HEK293 (cell line): Measurements from ENCODE around the gene GDPD3.

Source experiments
- CTCF ChIA-PET: fragments of 350-600 bp; formaldehyde crosslinking; extraction: SDS; loops from one replicate; lab custom pipeline; 2021; ENCODE audit warnings: antibody characterized with exemption; lab: Yijun Ruan, JAX
- POLR2A ChIA-PET: fragments of 300-600 bp; formaldehyde crosslinking; extraction: SDS; loops from one replicate; lab custom pipeline; 2020; ENCODE audit warnings: antibody characterized with exemption, inconsistent platforms; lab: Yijun Ruan, JAX
- H3K27ac ChIP-seq: fragments of 200-500 bp; sonication (Bioruptor generic); 2 replicates; pipeline ENCODE4 v1.5.1; 2014; ENCODE audit warnings: low read depth, low read length, control low read depth, inconsistent platforms; ENCODE audit errors: extremely low read depth
- H3K36me3 ChIP-seq, 2 experiments: fragments of 200-500 bp in 1 of 2; sonication (Bioruptor generic) in 1 of 2; 1 replicate in 1 of 2; 2 replicates in 1 of 2; pipeline ENCODE4 v1.5.1; 2014 to 2017; ENCODE audit warnings: inconsistent platforms in 2 of 2, low read length in 2 of 2; ENCODE audit not compliant: control insufficient read depth in 2 of 2, insufficient read depth in 1 of 2
- H3K4me1 ChIP-seq: fragments of 200-500 bp; sonication (Bioruptor generic); 2 replicates; pipeline ENCODE4 v1.5.1; 2014; ENCODE audit warnings: mild to moderate bottlenecking, low read length, inconsistent platforms; ENCODE audit not compliant: control insufficient read depth, insufficient read depth
- H3K4me3 ChIP-seq: 2 replicates; pipeline ENCODE4 v1.5.1; 2011; ENCODE audit warnings: low read depth, mild to moderate bottlenecking, control low read depth, low read length, moderate library complexity
- H3K9me3 ChIP-seq: fragments of 200-500 bp; sonication (Bioruptor generic); 2 replicates; pipeline ENCODE4 v1.5.1; 2014; ENCODE audit warnings: low read depth, low read length, inconsistent platforms; ENCODE audit not compliant: control insufficient read depth, insufficient read depth
- ATF2 ChIP-seq: fragments of 450-650 bp; formaldehyde crosslinking; IDR thresholded peaks from 2 replicates; pipeline ENCODE4 v1.5.1; 2016; ENCODE audit warnings: missing biosample characterization, missing genetic modification characterization, low read depth
- KLF1 ChIP-seq: fragments of 450-650 bp; formaldehyde crosslinking; IDR thresholded peaks from 2 replicates; pipeline ENCODE4 v1.5.1; 2016; ENCODE audit warnings: missing biosample characterization, missing genetic modification characterization
- OSR2 ChIP-seq: fragments of 450-650 bp; formaldehyde crosslinking; IDR thresholded peaks from 2 replicates; pipeline ENCODE4 v1.5.1; 2016; ENCODE audit warnings: missing biosample characterization, missing genetic modification characterization
- ZNF121 ChIP-seq: fragments of 450-650 bp; formaldehyde crosslinking; IDR thresholded peaks from 2 replicates; pipeline ENCODE4 v1.5.1; 2016; ENCODE audit warnings: missing biosample characterization, missing genetic modification characterization
- ZNF23 ChIP-seq: fragments of 450-650 bp; formaldehyde crosslinking; IDR thresholded peaks from 2 replicates; pipeline ENCODE4 v1.5.1; 2016; ENCODE audit warnings: missing biosample characterization, missing genetic modification characterization, borderline replicate concordance
- ZNF274 ChIP-seq, 2 experiments: fragments of 200-500 bp in 1 of 2; fragments of 450-650 bp in 1 of 2; sonication (Bioruptor generic) in 1 of 2; formaldehyde crosslinking in 1 of 2; IDR thresholded peaks; 2 replicates each; pipeline versions ENCODE4 v1.5.1 to v1.6.1; 2014 to 2016; ENCODE audit warnings: borderline replicate concordance in 1 of 2, inconsistent platforms in 1 of 2, low read length in 1 of 2, missing biosample characterization in 1 of 2, missing genetic modification characterization in 1 of 2
- ZNF398 ChIP-seq: fragments of 450-650 bp; formaldehyde crosslinking; IDR thresholded peaks from 2 replicates; pipeline ENCODE4 v1.5.1; 2017; ENCODE audit warnings: missing biosample characterization, missing genetic modification characterization
- ZNF654 ChIP-seq: fragments of 450-650 bp; formaldehyde crosslinking; IDR thresholded peaks from 2 replicates; pipeline ENCODE4 v1.5.1; 2016; ENCODE audit warnings: low read depth, missing biosample characterization, missing genetic modification characterization
- ZNF677 ChIP-seq: fragments of 450-650 bp; IDR thresholded peaks from 2 replicates; pipeline ENCODE4 v1.5.0; 2018; ENCODE audit warnings: missing biosample characterization, mild to moderate bottlenecking, missing genetic modification characterization, moderate library complexity
- TF ChIP-seq, protein P1 (sequence below): fragments of 450-650 bp; formaldehyde crosslinking; IDR thresholded peaks from 2 replicates; pipeline ENCODE4 v1.5.1; 2016; ENCODE audit warnings: missing biosample characterization, missing genetic modification characterization
- TF ChIP-seq, protein P2 (sequence below): fragments of 450-650 bp; formaldehyde crosslinking; IDR thresholded peaks from 2 replicates; pipeline ENCODE4 v1.5.1; 2016; ENCODE audit warnings: missing biosample characterization, missing genetic modification characterization
- TF ChIP-seq, protein P3 (sequence below): fragments of 450-650 bp; formaldehyde crosslinking; IDR thresholded peaks from 2 replicates; pipeline ENCODE4 v1.5.0; 2017; ENCODE audit warnings: missing biosample characterization, missing genetic modification characterization, borderline replicate concordance
- TF ChIP-seq, protein P4 (sequence below): fragments of 450-650 bp; formaldehyde crosslinking; IDR thresholded peaks from 2 replicates; pipeline ENCODE4 v1.5.1; 2016; ENCODE audit warnings: missing biosample characterization, missing genetic modification characterization
- TF ChIP-seq, protein P5 (sequence below): fragments of 450-650 bp; formaldehyde crosslinking; IDR thresholded peaks from 2 replicates; pipeline ENCODE4 v1.5.1; 2017; ENCODE audit warnings: missing biosample characterization, missing genetic modification characterization

The GDPD3 gene

DNA sequence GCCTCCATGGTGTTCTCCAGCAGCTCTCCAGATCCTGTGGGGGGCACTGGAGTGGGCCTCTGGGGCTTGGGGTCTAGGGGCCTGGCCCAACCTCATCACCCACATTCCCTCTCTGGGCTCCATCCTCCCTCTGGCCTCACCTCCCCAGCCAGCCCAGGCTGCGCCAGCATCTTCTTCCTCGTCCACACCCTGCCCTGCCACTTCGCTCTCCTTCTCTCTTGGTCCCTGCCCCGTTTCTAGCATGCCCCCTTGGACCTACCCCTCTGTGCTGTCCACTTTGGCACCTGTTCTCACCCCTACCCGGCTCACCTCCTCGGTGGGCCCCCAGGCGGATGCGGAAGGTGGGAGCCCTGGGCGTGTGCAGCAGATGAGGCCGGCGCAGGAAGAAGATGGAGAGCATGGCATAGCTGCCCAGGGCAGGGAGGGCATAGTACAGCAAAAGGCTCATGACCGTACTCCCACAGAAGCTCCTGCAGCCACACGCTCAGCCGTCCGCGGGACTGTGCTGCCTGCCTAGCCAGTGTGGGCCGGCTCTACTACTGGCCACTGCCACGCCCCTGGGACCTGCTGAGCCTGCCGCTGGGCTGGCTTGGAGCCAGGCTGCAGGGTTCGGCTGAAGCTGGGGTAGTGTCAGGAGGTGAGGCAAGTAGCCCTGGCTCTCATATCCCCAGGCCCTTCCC is at the start of gene GDPD3 (continued):
- TF ChIP-seq ZNF677, result no peak
- TF ChIP-seq ZNF23, result no peak
- TF ChIP-seq, protein P1, sequence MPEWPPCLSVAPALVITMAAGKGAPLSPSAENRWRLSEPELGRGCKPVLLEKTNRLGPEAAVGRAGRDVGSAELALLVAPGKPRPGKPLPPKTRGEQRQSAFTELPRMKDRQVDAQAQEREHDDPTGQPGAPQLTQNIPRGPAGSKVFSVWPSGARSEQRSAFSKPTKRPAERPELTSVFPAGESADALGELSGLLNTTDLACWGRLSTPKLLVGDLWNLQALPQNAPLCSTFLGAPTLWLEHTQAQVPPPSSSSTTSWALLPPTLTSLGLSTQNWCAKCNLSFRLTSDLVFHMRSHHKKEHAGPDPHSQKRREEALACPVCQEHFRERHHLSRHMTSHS (tag by site-specific recombination), result no peak
- TF ChIP-seq, protein P2, sequence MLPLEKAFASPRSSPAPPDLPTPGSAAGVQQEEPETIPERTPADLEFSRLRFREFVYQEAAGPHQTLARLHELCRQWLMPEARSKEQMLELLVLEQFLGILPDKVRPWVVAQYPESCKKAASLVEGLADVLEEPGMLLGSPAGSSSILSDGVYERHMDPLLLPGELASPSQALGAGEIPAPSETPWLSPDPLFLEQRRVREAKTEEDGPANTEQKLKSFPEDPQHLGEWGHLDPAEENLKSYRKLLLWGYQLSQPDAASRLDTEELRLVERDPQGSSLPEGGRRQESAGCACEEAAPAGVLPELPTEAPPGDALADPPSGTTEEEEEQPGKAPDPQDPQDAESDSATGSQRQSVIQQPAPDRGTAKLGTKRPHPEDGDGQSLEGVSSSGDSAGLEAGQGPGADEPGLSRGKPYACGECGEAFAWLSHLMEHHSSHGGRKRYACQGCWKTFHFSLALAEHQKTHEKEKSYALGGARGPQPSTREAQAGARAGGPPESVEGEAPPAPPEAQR (tag by site-specific recombination), result no peak
- TF ChIP-seq, protein P3, sequence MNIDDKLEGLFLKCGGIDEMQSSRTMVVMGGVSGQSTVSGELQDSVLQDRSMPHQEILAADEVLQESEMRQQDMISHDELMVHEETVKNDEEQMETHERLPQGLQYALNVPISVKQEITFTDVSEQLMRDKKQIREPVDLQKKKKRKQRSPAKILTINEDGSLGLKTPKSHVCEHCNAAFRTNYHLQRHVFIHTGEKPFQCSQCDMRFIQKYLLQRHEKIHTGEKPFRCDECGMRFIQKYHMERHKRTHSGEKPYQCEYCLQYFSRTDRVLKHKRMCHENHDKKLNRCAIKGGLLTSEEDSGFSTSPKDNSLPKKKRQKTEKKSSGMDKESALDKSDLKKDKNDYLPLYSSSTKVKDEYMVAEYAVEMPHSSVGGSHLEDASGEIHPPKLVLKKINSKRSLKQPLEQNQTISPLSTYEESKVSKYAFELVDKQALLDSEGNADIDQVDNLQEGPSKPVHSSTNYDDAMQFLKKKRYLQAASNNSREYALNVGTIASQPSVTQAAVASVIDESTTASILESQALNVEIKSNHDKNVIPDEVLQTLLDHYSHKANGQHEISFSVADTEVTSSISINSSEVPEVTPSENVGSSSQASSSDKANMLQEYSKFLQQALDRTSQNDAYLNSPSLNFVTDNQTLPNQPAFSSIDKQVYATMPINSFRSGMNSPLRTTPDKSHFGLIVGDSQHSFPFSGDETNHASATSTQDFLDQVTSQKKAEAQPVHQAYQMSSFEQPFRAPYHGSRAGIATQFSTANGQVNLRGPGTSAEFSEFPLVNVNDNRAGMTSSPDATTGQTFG, result no peak
- TF ChIP-seq, protein P4, sequence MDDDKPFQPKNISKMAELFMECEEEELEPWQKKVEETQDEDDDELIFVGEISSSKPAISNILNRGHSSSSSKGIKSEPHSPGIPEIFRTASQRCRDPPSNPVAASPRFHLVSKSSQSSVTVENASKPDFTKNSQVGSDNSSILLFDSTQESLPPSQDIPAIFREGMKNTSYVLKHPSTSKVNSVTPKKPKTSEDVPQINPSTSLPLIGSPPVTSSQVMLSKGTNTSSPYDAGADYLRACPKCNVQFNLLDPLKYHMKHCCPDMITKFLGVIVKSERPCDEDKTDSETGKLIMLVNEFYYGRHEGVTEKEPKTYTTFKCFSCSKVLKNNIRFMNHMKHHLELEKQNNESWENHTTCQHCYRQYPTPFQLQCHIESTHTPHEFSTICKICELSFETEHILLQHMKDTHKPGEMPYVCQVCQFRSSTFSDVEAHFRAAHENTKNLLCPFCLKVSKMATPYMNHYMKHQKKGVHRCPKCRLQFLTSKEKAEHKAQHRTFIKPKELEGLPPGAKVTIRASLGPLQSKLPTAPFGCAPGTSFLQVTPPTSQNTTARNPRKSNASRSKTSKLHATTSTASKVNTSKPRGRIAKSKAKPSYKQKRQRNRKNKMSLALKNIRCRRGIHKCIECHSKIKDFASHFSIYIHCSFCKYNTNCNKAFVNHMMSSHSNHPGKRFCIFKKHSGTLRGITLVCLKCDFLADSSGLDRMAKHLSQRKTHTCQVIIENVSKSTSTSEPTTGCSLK (tag by site-specific recombination), result no peak
- peak; percentile 74; the same call in 1 of the 2 replicates for TF ChIP-seq ZNF121
- TF ChIP-seq, protein P5, sequence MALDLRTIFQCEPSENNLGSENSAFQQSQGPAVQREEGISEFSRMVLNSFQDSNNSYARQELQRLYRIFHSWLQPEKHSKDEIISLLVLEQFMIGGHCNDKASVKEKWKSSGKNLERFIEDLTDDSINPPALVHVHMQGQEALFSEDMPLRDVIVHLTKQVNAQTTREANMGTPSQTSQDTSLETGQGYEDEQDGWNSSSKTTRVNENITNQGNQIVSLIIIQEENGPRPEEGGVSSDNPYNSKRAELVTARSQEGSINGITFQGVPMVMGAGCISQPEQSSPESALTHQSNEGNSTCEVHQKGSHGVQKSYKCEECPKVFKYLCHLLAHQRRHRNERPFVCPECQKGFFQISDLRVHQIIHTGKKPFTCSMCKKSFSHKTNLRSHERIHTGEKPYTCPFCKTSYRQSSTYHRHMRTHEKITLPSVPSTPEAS, result no peak
- no peak for TF ChIP-seq ZNF274 (IDR thresholded peaks at IDR 0.05; ENCODE audit: low read length)
- TF ChIP-seq ZNF274 (tag by site-specific recombination; IDR thresholded peaks at IDR 0.05; ENCODE audit: borderline replicate concordance), result peak; percentile 57; the same call in 1 of the 2 replicates
- TF ChIP-seq KLF1 (tag by site-specific recombination), result peak; percentile 4; the same call in 1 of the 2 replicates
- no peak for TF ChIP-seq ZNF654
- TF ChIP-seq OSR2 (tag by site-specific recombination), result peak; percentile 66; the same call in 1 of the 2 replicates
- TF ChIP-seq, all 188 proteins: peak for 12

DNA sequence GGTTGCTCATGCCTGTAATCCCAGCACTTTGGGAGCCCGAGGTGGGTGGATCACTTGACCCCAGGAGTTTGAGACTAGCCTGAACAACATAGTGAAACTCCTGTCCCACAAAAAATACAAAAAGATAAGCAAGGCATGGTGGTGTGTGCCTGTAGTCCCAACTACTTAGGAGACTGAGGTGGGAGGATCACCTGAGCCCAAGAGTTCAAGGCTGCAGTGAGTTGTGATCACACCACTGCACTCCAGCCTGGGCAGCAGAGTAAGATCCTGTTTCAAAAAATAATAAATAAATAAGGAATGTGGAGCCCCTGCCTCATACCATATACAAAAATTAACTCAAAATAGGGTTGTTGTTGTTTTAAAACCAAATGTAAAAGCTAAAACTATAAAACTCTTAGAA is 43.9 kb upstream of the GDPD3 start:
- no peaks in the 10 kb centered on the region for H3K4me1 ChIP-seq
- CTCF ChIA-PET, result interaction anchor here (0.5 to 0.6 kb wide), 2 partner anchors 26 to 66 kb away, joined by 4 to 5 read pairs; partner anchors contain the start of genes CORO1A and TBX6
- H3K9me3 ChIP-seq, result no peaks in the 10 kb centered on the region
- no peak for TF ChIP-seq ZNF398 (tag by site-specific recombination)
- no peak for TF ChIP-seq ATF2
- no peaks in the 10 kb centered on the region for H3K36me3 ChIP-seq
- H3K27ac ChIP-seq, result no peak overlapping the region
- no peak overlapping the region for H3K4me3 ChIP-seq
- POLR2A ChIA-PET, result no interaction called here
